Right lobe of liver (tissue), 4 donors: ENCODE results near the gene FAM171A1.

Source experiments
- POLR2A ChIP-seq: fragments of 450-650 bp; IDR thresholded peaks from one replicate; pipeline ENCODE4 v1.6.1; 2017; ENCODE audit warnings: antibody characterized with exemption, mild to moderate bottlenecking
- TF ChIP-seq, protein P1 (sequence below), 4 donors: fragments of 200-600 bp in 3 of 4; fragments of 450-650 bp in 1 of 4; IDR thresholded peaks; one replicate each; pipeline versions ENCODE4 v1.5.1 to v1.8.0; 2016 to 2022; ENCODE audit warnings: antibody characterized with exemption in 4 of 4, mild to moderate bottlenecking in 2 of 4
- donor health status: DM: no; HTN: no; CAD: no.
- donor health status: DM: no; HTN: no; CAD: no.
- donor health status: DM: no; HTN: yes; CAD: no.

GRCh38 chr10:15167411-15168290 is 203.4 kb downstream of the FAM171A1 start:
- TF ChIP-seq, protein P1, sequence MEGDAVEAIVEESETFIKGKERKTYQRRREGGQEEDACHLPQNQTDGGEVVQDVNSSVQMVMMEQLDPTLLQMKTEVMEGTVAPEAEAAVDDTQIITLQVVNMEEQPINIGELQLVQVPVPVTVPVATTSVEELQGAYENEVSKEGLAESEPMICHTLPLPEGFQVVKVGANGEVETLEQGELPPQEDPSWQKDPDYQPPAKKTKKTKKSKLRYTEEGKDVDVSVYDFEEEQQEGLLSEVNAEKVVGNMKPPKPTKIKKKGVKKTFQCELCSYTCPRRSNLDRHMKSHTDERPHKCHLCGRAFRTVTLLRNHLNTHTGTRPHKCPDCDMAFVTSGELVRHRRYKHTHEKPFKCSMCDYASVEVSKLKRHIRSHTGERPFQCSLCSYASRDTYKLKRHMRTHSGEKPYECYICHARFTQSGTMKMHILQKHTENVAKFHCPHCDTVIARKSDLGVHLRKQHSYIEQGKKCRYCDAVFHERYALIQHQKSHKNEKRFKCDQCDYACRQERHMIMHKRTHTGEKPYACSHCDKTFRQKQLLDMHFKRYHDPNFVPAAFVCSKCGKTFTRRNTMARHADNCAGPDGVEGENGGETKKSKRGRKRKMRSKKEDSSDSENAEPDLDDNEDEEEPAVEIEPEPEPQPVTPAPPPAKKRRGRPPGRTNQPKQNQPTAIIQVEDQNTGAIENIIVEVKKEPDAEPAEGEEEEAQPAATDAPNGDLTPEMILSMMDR (IDR thresholded peaks at IDR 0.05) = peak; percentile 32 to 48 (median 37)
- peak; percentile 44 for TF ChIP-seq POLR2A
